Transverse colon (tissue), 4 donors: ENCODE results near the gene GALNT5. TPM values are rescaled to one million over a fixed set of nuclear protein-coding genes. Genes with fewer than 3 reads are reported as not detected.
A peak's percentile ranks its signal among the peaks of the same experiment; 100 is the strongest.

Experiments
- DNase-seq: peaks from one replicate; pipeline ENCODE4 v3.0.0-alpha.2; 2019
- H3K27ac ChIP-seq, 4 donors: fragments of 200-600 bp; sonication (generic); 2 replicates each; pipeline ENCODE4 v1.5.1; 2016 to 2018; ENCODE audit warnings: inconsistent platforms in 4 of 4
- H3K27me3 ChIP-seq: fragments of 200-600 bp; sonication (generic); 2 replicates; pipeline ENCODE4 v1.5.1; 2017; ENCODE audit warnings: inconsistent platforms
- H3K36me3 ChIP-seq, 4 donors: fragments of 200-600 bp; sonication (generic); 2 replicates each; pipeline ENCODE4 v1.5.1; 2017 to 2019; ENCODE audit warnings: inconsistent platforms in 4 of 4
- H3K4me1 ChIP-seq, 4 donors: fragments of 200-600 bp; sonication (generic); 2 replicates each; pipeline ENCODE4 v1.5.1; 2017 to 2020; ENCODE audit warnings: inconsistent platforms in 4 of 4
- H3K4me3 ChIP-seq, 4 donors: fragments of 200-600 bp; sonication (generic); 1 replicate in 1 of 4; 2 replicates in 3 of 4; pipeline versions ENCODE4 v1.5.1 to v1.6.1; 2017 to 2019; ENCODE audit warnings: inconsistent platforms in 4 of 4
- H3K9me3 ChIP-seq, 2 donors: fragments of 200-600 bp; sonication (generic); 2 replicates each; pipeline ENCODE4 v1.5.1; 2017 to 2019; ENCODE audit warnings: inconsistent platforms in 2 of 2
- EP300 ChIP-seq: sonication (generic); formaldehyde crosslinking; IDR thresholded peaks from one replicate; pipeline ENCODE4 v1.6.1; 2017; ENCODE audit warnings: antibody characterized with exemption, low read depth
- POLR2A ChIP-seq: fragments of 450-650 bp; IDR thresholded peaks from one replicate; pipeline ENCODE4 v1.6.1; 2016; ENCODE audit warnings: antibody characterized with exemption, mild to moderate bottlenecking, moderate library complexity
- POLR2AphosphoS5 ChIP-seq, 3 donors: sonication (generic); formaldehyde crosslinking; IDR thresholded peaks; one replicate each; pipeline ENCODE4 v1.6.1; 2016; ENCODE audit warnings: antibody characterized with exemption in 3 of 3
- WGBS, 2 donors: methylation state at CpG; one replicate each; pipeline ENCODE4 v1.1.5; 2018; ENCODE audit warnings: low coverage in 1 of 2; 5-methylcytosine and 5-hydroxymethylcytosine counted together
- in situ Hi-C, 4 donors: fragments of 200-750 bp; cut with MboI; loops; one replicate each; pipeline versions ENCODE4 v1.15.0 to v1.15.1; 2017; ENCODE audit warnings: low sequenced_read_pairs in 3 of 4, low pct_ligation_motif_present in 1 of 4, low pct_unique_long_range_greater_than_20kb in 1 of 4
- intact Hi-C: fragments of 100-400 bp; cut with DNase I; formaldehyde crosslinking; loops from one replicate; pipeline ENCODE4 v1.15.1; 2023; ENCODE audit warnings: low total_unique reads
- total RNA-seq, 4 donors: library from RNA; depleted of rRNA; stranded (reverse); fragments of >200 nt; gene quantifications; one replicate each; pipeline ENCODE4 v1.1.0, GENCODE V29; 2016
- TF ChIP-seq, protein P1 (sequence below), 5 experiments: fragments of 200-600 bp in 3 of 5; fragments of 450-650 bp in 2 of 5; sonication (generic) in 3 of 5; IDR thresholded peaks; 1 replicate in 2 of 5; 2 replicates in 3 of 5; pipeline ENCODE4 v1.5.1; 2016 to 2017; ENCODE audit warnings: antibody characterized with exemption in 5 of 5, inconsistent platforms in 3 of 5, mild to moderate bottlenecking in 2 of 5, moderate library complexity in 1 of 5

Gene GALNT5
- total RNA-seq = 10 to 100 TPM in 3 of 4 donors, 1 to 10 TPM in 1; 7.5 to 34.0 (median 14.0) TPM

DNA sequence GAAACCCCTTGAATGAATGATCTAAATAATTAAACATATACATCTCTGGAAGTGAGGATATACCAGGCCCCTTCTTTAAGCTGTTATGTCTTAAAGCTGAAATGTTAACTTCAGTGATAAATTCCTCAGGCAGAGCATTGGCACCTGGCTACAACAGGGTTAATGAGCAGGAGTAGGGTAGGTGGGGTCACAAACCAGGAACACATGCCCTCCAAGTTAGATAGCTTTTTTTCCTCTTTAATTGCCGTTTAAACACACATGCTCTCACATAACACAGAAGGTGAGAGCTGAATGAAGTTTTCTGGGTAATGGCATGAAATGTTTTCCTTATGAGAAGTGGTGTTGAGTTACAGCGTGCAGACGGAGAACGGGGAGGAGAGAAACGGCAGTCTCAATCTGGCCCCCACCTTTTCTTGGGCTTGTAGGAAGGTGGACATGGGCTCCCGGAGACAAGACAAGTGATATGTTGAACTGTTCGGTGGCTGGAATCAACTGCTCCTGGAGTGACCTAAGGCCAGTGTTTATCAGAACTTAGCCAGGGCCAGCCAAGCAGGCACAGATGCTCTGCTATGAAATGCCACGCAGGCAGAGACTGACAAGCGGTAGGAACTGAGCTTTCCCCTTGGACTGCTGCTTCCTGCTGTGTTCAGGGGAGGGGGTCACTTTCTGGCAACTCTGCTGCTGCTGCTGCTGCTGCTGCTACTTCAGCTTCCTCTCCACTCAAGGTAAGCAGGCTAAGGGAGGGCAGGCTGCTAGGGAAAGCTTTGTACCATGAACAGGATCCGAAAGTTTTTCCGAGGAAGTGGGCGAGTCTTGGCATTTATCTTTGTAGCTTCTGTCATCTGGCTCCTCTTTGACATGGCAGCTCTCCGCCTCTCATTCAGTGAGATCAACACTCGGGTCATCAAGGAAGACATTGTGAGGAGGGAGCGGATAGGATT, at the start of gene GALNT5:
GALNT5 (plus strand) TSS at position 394 of the 941 bp plus-strand sequence; CDS start at position 772, 378 bp downstream.
- 12 to 14% methylated on average over 10 to 15 of the region's 15 CpGs for WGBS, 2 donors
- TF ChIP-seq POLR2AphosphoS5 (IDR thresholded peaks at IDR 0.05) (peak; percentile 4 to 18 (median 11)), POLR2A (peak; percentile 53), EP300 (no peak)
- TF ChIP-seq, protein P1, sequence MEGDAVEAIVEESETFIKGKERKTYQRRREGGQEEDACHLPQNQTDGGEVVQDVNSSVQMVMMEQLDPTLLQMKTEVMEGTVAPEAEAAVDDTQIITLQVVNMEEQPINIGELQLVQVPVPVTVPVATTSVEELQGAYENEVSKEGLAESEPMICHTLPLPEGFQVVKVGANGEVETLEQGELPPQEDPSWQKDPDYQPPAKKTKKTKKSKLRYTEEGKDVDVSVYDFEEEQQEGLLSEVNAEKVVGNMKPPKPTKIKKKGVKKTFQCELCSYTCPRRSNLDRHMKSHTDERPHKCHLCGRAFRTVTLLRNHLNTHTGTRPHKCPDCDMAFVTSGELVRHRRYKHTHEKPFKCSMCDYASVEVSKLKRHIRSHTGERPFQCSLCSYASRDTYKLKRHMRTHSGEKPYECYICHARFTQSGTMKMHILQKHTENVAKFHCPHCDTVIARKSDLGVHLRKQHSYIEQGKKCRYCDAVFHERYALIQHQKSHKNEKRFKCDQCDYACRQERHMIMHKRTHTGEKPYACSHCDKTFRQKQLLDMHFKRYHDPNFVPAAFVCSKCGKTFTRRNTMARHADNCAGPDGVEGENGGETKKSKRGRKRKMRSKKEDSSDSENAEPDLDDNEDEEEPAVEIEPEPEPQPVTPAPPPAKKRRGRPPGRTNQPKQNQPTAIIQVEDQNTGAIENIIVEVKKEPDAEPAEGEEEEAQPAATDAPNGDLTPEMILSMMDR (IDR thresholded peaks at IDR 0.05) = no peak
- in situ Hi-C loops (no loop called here), intact Hi-C loops (no loop called here)
- Histone ChIP-seq H3K27ac (peak within 1 kb of the TSS; percentile 55 to 86 (median 82)), H3K36me3 (no peaks in the 10 kb centered on the region), H3K4me1 (peaks cover 10 to 47% (median 21%) of the 10 kb centered on the region in 4 donors), H3K9me3 (no peaks in the 10 kb centered on the region), H3K4me3 (peak within 1 kb of the TSS in 3 of 4 donors; percentile 31 to 46 (median 39)), H3K27me3 (no peaks in the 10 kb centered on the region)
- DNase-seq = peak; percentile 28

DNA sequence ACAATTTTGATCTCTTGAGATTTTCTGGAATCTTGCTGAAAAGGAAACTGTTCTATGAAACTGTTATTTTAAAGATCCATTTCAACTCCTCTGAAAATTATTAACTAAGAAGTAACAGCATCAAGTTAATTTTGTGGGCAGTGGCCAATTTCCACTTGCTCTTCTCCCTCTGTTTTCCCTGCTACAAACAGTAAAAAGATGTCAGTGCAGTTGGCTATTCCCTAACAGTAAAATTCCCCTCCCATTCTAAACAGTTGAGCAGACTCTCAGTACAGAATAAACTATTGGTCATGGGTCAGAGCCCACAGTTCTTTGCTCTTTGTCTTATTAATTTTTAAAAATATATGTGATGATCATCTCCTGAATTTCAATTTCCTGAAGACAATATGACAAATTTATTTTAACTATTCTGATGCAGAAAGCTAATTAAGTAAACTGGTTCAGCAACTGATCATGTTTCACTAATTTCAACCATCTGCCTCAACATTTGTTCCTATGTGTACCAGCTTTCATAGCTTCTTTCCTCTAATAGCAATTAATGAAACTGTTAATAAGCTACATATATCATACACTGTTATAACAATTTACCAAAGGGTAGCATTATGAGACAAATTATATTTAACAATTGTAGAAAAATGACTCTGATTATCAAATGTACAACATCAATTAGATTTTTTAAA, 41.1 kb upstream of the GALNT5 start:
- no peaks in the 10 kb centered on the region for H3K4me1 ChIP-seq
- H3K9me3 ChIP-seq = no peaks in the 10 kb centered on the region
- H3K36me3 ChIP-seq = no peaks in the 10 kb centered on the region
- intact Hi-C loops = no loop called here
- TF ChIP-seq, protein P1 (IDR thresholded peaks at IDR 0.05) = no peak
- no peak for TF ChIP-seq POLR2AphosphoS5 (IDR thresholded peaks at IDR 0.05)
- TF ChIP-seq POLR2A = no peak
- TF ChIP-seq EP300 = no peak
- in situ Hi-C loops = loop anchor here in 1 of 4 donors (25.0 kb wide), 1 partner anchor 1829 kb away; no protein-coding TSS in a partner anchor
- H3K27ac ChIP-seq = no peak overlapping the region
- no peak overlapping the region for H3K4me3 ChIP-seq
- no peaks in the 10 kb centered on the region for H3K27me3 ChIP-seq
- no peak for DNase-seq

DNA sequence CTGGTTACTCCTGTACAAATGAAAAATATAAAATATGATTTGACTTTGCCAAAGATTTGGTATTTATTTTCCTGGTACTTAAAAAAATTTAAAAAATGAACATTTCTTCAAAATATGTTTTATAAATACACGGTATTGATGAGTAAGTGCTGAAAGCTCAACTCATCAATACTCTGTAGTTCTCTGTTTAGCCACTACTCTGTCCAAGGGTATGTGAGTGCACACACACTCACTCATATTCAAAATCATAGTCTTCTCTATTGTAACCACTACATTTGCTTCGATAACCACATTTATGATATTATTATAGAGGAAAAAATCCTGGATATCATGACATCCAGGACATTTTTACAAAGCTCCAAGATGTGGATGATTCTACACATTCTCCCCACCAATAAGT, 40.1 kb upstream of the GALNT5 start:
- WGBS, 2 donors = 87 to 90% methylated on average over 2 of the region's 2 CpGs
- intact Hi-C loops = no loop called here
- H3K36me3 ChIP-seq = no peaks in the 10 kb centered on the region

More for the DNA sequence above, 40.1 kb upstream of the GALNT5 start:
- in situ Hi-C loops = loop anchor here in 1 of 4 donors (25.0 kb wide), 1 partner anchor 1830 kb away; no protein-coding TSS in a partner anchor
- no peak overlapping the region for H3K4me3 ChIP-seq
- no peaks in the 10 kb centered on the region for H3K4me1 ChIP-seq
- no peaks in the 10 kb centered on the region for H3K9me3 ChIP-seq
- H3K27me3 ChIP-seq = no peaks in the 10 kb centered on the region
- H3K27ac ChIP-seq = no peak overlapping the region
- no peak for DNase-seq
- TF ChIP-seq EP300 = no peak
- TF ChIP-seq POLR2AphosphoS5 (IDR thresholded peaks at IDR 0.05) = no peak
- TF ChIP-seq, protein P1 (IDR thresholded peaks at IDR 0.05) = no peak
- no peak for TF ChIP-seq POLR2A
